CD4-positive, alpha-beta T cell (primary cell): ENCODE measurements around the gene FGD5. TPM values are rescaled to one million over a fixed set of nuclear protein-coding genes. Genes with fewer than 3 reads are reported as not detected.

Experiments used
- ATAC-seq: fragments of 200-7000 bp; cut with Tn5 transposase; one replicate; pipeline ENCODE4 v1.10.0; 2022; ENCODE audit warnings: mild to moderate bottlenecking; ENCODE audit not compliant: poor library complexity
- CTCF ChIA-PET: fragments of 350-600 bp; sonication (Branson Sonifier 250); formaldehyde crosslinking; loops from one replicate; lab custom pipeline; 2021; ENCODE audit warnings: antibody characterized with exemption, inconsistent platforms; lab: Charles Lee
- POLR2A ChIA-PET: fragments of 350-600 bp; sonication (Branson Sonifier 250); formaldehyde crosslinking; loops from one replicate; lab custom pipeline; 2021; ENCODE audit warnings: antibody characterized with exemption, inconsistent platforms; lab: Charles Lee
- DNase-seq, 14 experiments: peaks; one replicate each; pipeline ENCODE4 v3.0.0-alpha.2; 2013 to 2020; ENCODE audit warnings: mixed read lengths in 2 of 14
- H3K27ac ChIP-seq, 2 donors: one replicate each; pipeline versions ENCODE4 v1.5.1 to v1.7.0; 2013; ENCODE audit warnings: low read length in 2 of 2, low read depth in 1 of 2, mild to moderate bottlenecking in 1 of 2
- H3K27me3 ChIP-seq, 2 experiments: 1 replicate in 1 of 2; 2 replicates in 1 of 2; pipeline versions ENCODE4 v1.6.1 to v1.7.0; 2013; ENCODE audit warnings: low read length in 2 of 2, control low read depth in 1 of 2, mild to moderate bottlenecking in 1 of 2, moderate library complexity in 1 of 2; ENCODE audit not compliant: insufficient read depth in 2 of 2, control insufficient read depth in 1 of 2
- H3K36me3 ChIP-seq: one replicate; pipeline ENCODE4 v1.6.1; 2013; ENCODE audit warnings: low read length, control low read depth; ENCODE audit not compliant: insufficient read depth
- H3K4me1 ChIP-seq: one replicate; pipeline ENCODE4 v1.6.1; 2013; ENCODE audit warnings: low read length, control low read depth; ENCODE audit not compliant: insufficient read depth
- H3K4me3 ChIP-seq: one replicate; pipeline ENCODE4 v1.5.1; 2013; ENCODE audit warnings: mild to moderate bottlenecking, low read length, moderate library complexity
- H3K9me3 ChIP-seq, 2 experiments: 1 replicate in 1 of 2; 2 replicates in 1 of 2; pipeline versions ENCODE4 v1.6.1 to v1.7.0; 2013; ENCODE audit warnings: low read length in 2 of 2, mild to moderate bottlenecking in 2 of 2, control low read depth in 1 of 2, moderate library complexity in 1 of 2; ENCODE audit not compliant: control insufficient read depth in 1 of 2, insufficient read depth in 1 of 2
- H3K27ac Mint-ChIP-seq: one replicate; pipeline ENCODE4 v1.8.0; 2020; ENCODE audit warnings: mixed read lengths
- H3K27me3 Mint-ChIP-seq: one replicate; pipeline ENCODE4 v1.8.0; 2021; ENCODE audit warnings: mixed read lengths
- H3K36me3 Mint-ChIP-seq: one replicate; pipeline ENCODE4 v1.8.0; 2021; ENCODE audit warnings: low read depth, mixed read lengths
- H3K4me1 Mint-ChIP-seq: one replicate; pipeline ENCODE4 v1.8.0; 2021; ENCODE audit warnings: low read depth, mixed read lengths
- H3K4me3 Mint-ChIP-seq: one replicate; pipeline ENCODE4 v1.8.0; 2020; ENCODE audit warnings: mild to moderate bottlenecking, mixed read lengths
- H3K9me3 Mint-ChIP-seq: one replicate; pipeline ENCODE4 v1.8.0; 2020; ENCODE audit warnings: mixed read lengths
- CTCF ChIP-seq: fragments of 200-600 bp; IDR thresholded peaks from one replicate; pipeline ENCODE4 v1.8.0; 2022; ENCODE audit warnings: antibody characterized with exemption, mild to moderate bottlenecking
- intact Hi-C, 2 experiments: fragments of 100-400 bp; cut with DNase I in 1 of 2; cut with micrococcal nuclease in 1 of 2; formaldehyde crosslinking; loops; one replicate each; pipeline versions ENCODE4 v1.15.1 to v1.9.0; 2023 to 2025; cut with DNase I, micrococcal nuclease
- total RNA-seq, 174 experiments: library from RNA in 2 of 174; stranded (reverse) in 2 of 174; gene quantifications; one replicate each; pipeline ENCODE4 v1.2.3 and lab custom pipeline; 2021 to 2026

FGD5 gene
- total RNA-seq, 2 experiments from 2014 or later = not detected

- Mint-ChIP-seq H3K4me3 (no peak overlapping the region), H3K36me3 (no peaks in the 10 kb centered on the region), H3K9me3 (no peaks in the 10 kb centered on the region), H3K27ac (no peak overlapping the region), H3K27me3 (peaks cover 6% of the 10 kb centered on the region), H3K4me1 (peaks cover 5% of the 10 kb centered on the region)
- Histone ChIP-seq H3K4me3 (no peak overlapping the region), H3K9me3 (no peaks in the 10 kb centered on the region), H3K27ac (no peak overlapping the region), H3K36me3 (no peaks in the 10 kb centered on the region), H3K4me1 (peaks cover 8% of the 10 kb centered on the region), H3K27me3 (no peaks in the 10 kb centered on the region)
- TF ChIP-seq CTCF = no peak
- DNase-seq = no peak
- intact Hi-C loops = no loop called here
- no peak for ATAC-seq
- CTCF ChIA-PET = no interaction called here
- POLR2A ChIA-PET = no interaction called here
Measured at GRCh38 chr3:14843321-14843720, 24.6 kb downstream of the FGD5 start.

GRCh38 chr3:14844386-14845170 lies 25.8 kb downstream of the FGD5 start:
- H3K27me3 ChIP-seq = no peaks in the 10 kb centered on the region
- no peak overlapping the region for H3K4me3 ChIP-seq
- Mint-ChIP-seq H3K27me3 (peaks cover 6% of the 10 kb centered on the region), H3K9me3 (no peaks in the 10 kb centered on the region), H3K36me3 (no peaks in the 10 kb centered on the region), H3K27ac (no peak overlapping the region), H3K4me1 (peaks cover 9% of the 10 kb centered on the region), H3K4me3 (no peak overlapping the region)
- intact Hi-C loops = no loop called here
- ATAC-seq (no peak), DNase-seq (no peak)
- no peaks in the 10 kb centered on the region for H3K9me3 ChIP-seq
- peaks cover 8% of the 10 kb centered on the region for H3K4me1 ChIP-seq
- H3K27ac ChIP-seq = no peak overlapping the region
- no peak for TF ChIP-seq CTCF
- CTCF ChIA-PET = no interaction called here
- H3K36me3 ChIP-seq = no peaks in the 10 kb centered on the region
- POLR2A ChIA-PET = no interaction called here

GRCh38 chr3:14845180-14845579 lies 26.4 kb downstream of the FGD5 start:
- POLR2A ChIA-PET = no interaction called here
- no peaks in the 10 kb centered on the region for H3K36me3 Mint-ChIP-seq
- no peaks in the 10 kb centered on the region for H3K27me3 ChIP-seq
- H3K4me3 ChIP-seq = no peak overlapping the region
- peaks cover 9% of the 10 kb centered on the region for H3K4me1 Mint-ChIP-seq
- intact Hi-C loops = no loop called here
- no peak for DNase-seq
- TF ChIP-seq CTCF = no peak
- no peaks in the 10 kb centered on the region for H3K9me3 Mint-ChIP-seq
- H3K9me3 ChIP-seq = no peaks in the 10 kb centered on the region
- H3K27me3 Mint-ChIP-seq = peaks cover 6% of the 10 kb centered on the region
- ATAC-seq = no peak
- no peaks in the 10 kb centered on the region for H3K36me3 ChIP-seq
- peaks cover 9% of the 10 kb centered on the region for H3K4me1 ChIP-seq
- CTCF ChIA-PET = no interaction called here
- no peak overlapping the region for H3K27ac ChIP-seq
- H3K27ac Mint-ChIP-seq = no peak overlapping the region
- H3K4me3 Mint-ChIP-seq = no peak overlapping the region
